CD4-positive, alpha-beta T cell (primary cell): Measurements from ENCODE around the gene SCN1A. TPM values are rescaled to one million over a fixed set of nuclear protein-coding genes. Genes with fewer than 3 reads are reported as not detected.

Experiments used
- ATAC-seq: fragments of 200-7000 bp; cut with Tn5 transposase; one replicate; pipeline ENCODE4 v1.10.0; 2022; ENCODE audit warnings: mild to moderate bottlenecking; ENCODE audit not compliant: poor library complexity
- CTCF ChIA-PET: fragments of 350-600 bp; sonication (Branson Sonifier 250); formaldehyde crosslinking; loops from one replicate; lab custom pipeline; 2021; ENCODE audit warnings: antibody characterized with exemption, inconsistent platforms; lab: Charles Lee
- POLR2A ChIA-PET: fragments of 350-600 bp; sonication (Branson Sonifier 250); formaldehyde crosslinking; loops from one replicate; lab custom pipeline; 2021; ENCODE audit warnings: antibody characterized with exemption, inconsistent platforms; lab: Charles Lee
- DNase-seq, 14 experiments: peaks; one replicate each; pipeline ENCODE4 v3.0.0-alpha.2; 2013 to 2020; ENCODE audit warnings: mixed read lengths in 2 of 14
- H3K27ac ChIP-seq, 2 donors: one replicate each; pipeline versions ENCODE4 v1.5.1 to v1.7.0; 2013; ENCODE audit warnings: low read length in 2 of 2, low read depth in 1 of 2, mild to moderate bottlenecking in 1 of 2
- H3K27me3 ChIP-seq, 2 experiments: 1 replicate in 1 of 2; 2 replicates in 1 of 2; pipeline versions ENCODE4 v1.6.1 to v1.7.0; 2013; ENCODE audit warnings: low read length in 2 of 2, control low read depth in 1 of 2, mild to moderate bottlenecking in 1 of 2, moderate library complexity in 1 of 2; ENCODE audit not compliant: insufficient read depth in 2 of 2, control insufficient read depth in 1 of 2
- H3K36me3 ChIP-seq: one replicate; pipeline ENCODE4 v1.6.1; 2013; ENCODE audit warnings: low read length, control low read depth; ENCODE audit not compliant: insufficient read depth
- H3K4me1 ChIP-seq: one replicate; pipeline ENCODE4 v1.6.1; 2013; ENCODE audit warnings: low read length, control low read depth; ENCODE audit not compliant: insufficient read depth
- H3K4me3 ChIP-seq: one replicate; pipeline ENCODE4 v1.5.1; 2013; ENCODE audit warnings: mild to moderate bottlenecking, low read length, moderate library complexity
- H3K9me3 ChIP-seq, 2 experiments: 1 replicate in 1 of 2; 2 replicates in 1 of 2; pipeline versions ENCODE4 v1.6.1 to v1.7.0; 2013; ENCODE audit warnings: low read length in 2 of 2, mild to moderate bottlenecking in 2 of 2, control low read depth in 1 of 2, moderate library complexity in 1 of 2; ENCODE audit not compliant: control insufficient read depth in 1 of 2, insufficient read depth in 1 of 2
- H3K27ac Mint-ChIP-seq: one replicate; pipeline ENCODE4 v1.8.0; 2020; ENCODE audit warnings: mixed read lengths
- H3K27me3 Mint-ChIP-seq: one replicate; pipeline ENCODE4 v1.8.0; 2021; ENCODE audit warnings: mixed read lengths
- H3K36me3 Mint-ChIP-seq: one replicate; pipeline ENCODE4 v1.8.0; 2021; ENCODE audit warnings: low read depth, mixed read lengths
- H3K4me1 Mint-ChIP-seq: one replicate; pipeline ENCODE4 v1.8.0; 2021; ENCODE audit warnings: low read depth, mixed read lengths
- H3K4me3 Mint-ChIP-seq: one replicate; pipeline ENCODE4 v1.8.0; 2020; ENCODE audit warnings: mild to moderate bottlenecking, mixed read lengths
- H3K9me3 Mint-ChIP-seq: one replicate; pipeline ENCODE4 v1.8.0; 2020; ENCODE audit warnings: mixed read lengths
- CTCF ChIP-seq: fragments of 200-600 bp; IDR thresholded peaks from one replicate; pipeline ENCODE4 v1.8.0; 2022; ENCODE audit warnings: antibody characterized with exemption, mild to moderate bottlenecking
- intact Hi-C, 2 experiments: fragments of 100-400 bp; cut with DNase I in 1 of 2; cut with micrococcal nuclease in 1 of 2; formaldehyde crosslinking; loops; one replicate each; pipeline versions ENCODE4 v1.15.1 to v1.9.0; 2023 to 2025; cut with DNase I, micrococcal nuclease
- total RNA-seq, 174 experiments: library from RNA in 2 of 174; stranded (reverse) in 2 of 174; gene quantifications; one replicate each; pipeline ENCODE4 v1.2.3 and lab custom pipeline; 2021 to 2026

Gene SCN1A
- total RNA-seq, 2 experiments from 2014 or later: not detected

GRCh38 chr2:166158546-166158945, 30.7 kb upstream of the SCN1A start:
- no peak overlapping the region for H3K4me3 ChIP-seq
- CTCF ChIA-PET: no interaction called here
- H3K9me3 ChIP-seq: no peaks in the 10 kb centered on the region
- TF ChIP-seq CTCF: no peak
- DNase-seq: no peak
- no peak for ATAC-seq
- intact Hi-C loops: no loop called here
- Mint-ChIP-seq H3K27me3 (peaks cover 24% of the 10 kb centered on the region), H3K4me1 (no peaks in the 10 kb centered on the region), H3K27ac (no peak overlapping the region), H3K9me3 (no peaks in the 10 kb centered on the region), H3K36me3 (no peaks in the 10 kb centered on the region), H3K4me3 (no peak overlapping the region)
- H3K4me1 ChIP-seq: no peaks in the 10 kb centered on the region
- H3K27me3 ChIP-seq: peaks cover 0 to 4% of the 10 kb centered on the region in 2 experiments
- POLR2A ChIA-PET: no interaction called here
- no peak overlapping the region for H3K27ac ChIP-seq
- no peaks in the 10 kb centered on the region for H3K36me3 ChIP-seq

- Mint-ChIP-seq H3K4me3 (no peak overlapping the region), H3K27ac (no peak overlapping the region), H3K27me3 (peaks cover 27% of the 10 kb centered on the region), H3K36me3 (no peaks in the 10 kb centered on the region), H3K9me3 (no peaks in the 10 kb centered on the region), H3K4me1 (no peaks in the 10 kb centered on the region)
- Histone ChIP-seq H3K4me1 (no peaks in the 10 kb centered on the region), H3K9me3 (no peaks in the 10 kb centered on the region), H3K36me3 (no peaks in the 10 kb centered on the region), H3K4me3 (no peak overlapping the region), H3K27me3 (peaks cover 0 to 4% of the 10 kb centered on the region in 2 experiments), H3K27ac (no peak overlapping the region)
- no peak for TF ChIP-seq CTCF
- DNase-seq (no peak), ATAC-seq (no peak)
- ChIA-PET POLR2A (no interaction called here), CTCF (no interaction called here)
- intact Hi-C loops: no loop called here
Measured at GRCh38 chr2:166157578-166157977, 29.8 kb upstream of the SCN1A start.

GRCh38 chr2:166156985-166157490, 29.2 kb upstream of the SCN1A start:
- Histone ChIP-seq H3K4me3 (no peak overlapping the region), H3K27ac (no peak overlapping the region), H3K27me3 (peaks cover 0 to 4% of the 10 kb centered on the region in 2 experiments), H3K9me3 (no peaks in the 10 kb centered on the region), H3K36me3 (no peaks in the 10 kb centered on the region), H3K4me1 (no peaks in the 10 kb centered on the region)
- Mint-ChIP-seq H3K36me3 (no peaks in the 10 kb centered on the region), H3K27me3 (peaks cover 27% of the 10 kb centered on the region), H3K9me3 (no peaks in the 10 kb centered on the region), H3K4me3 (no peak overlapping the region), H3K27ac (no peak overlapping the region), H3K4me1 (no peaks in the 10 kb centered on the region)
- TF ChIP-seq CTCF: no peak
- POLR2A ChIA-PET: no interaction called here
- DNase-seq: no peak
- CTCF ChIA-PET: no interaction called here
- intact Hi-C loops: no loop called here
- ATAC-seq: no peak
